ENCODE results near the gene ADAMTS1. TPM values are rescaled to one million over a fixed set of nuclear protein-coding genes. Genes with fewer than 3 reads are reported as not detected.

The ADAMTS1 gene
- polyA plus RNA-seq, 3 donors, result 105 to 110 (median 110) TPM

DNA sequence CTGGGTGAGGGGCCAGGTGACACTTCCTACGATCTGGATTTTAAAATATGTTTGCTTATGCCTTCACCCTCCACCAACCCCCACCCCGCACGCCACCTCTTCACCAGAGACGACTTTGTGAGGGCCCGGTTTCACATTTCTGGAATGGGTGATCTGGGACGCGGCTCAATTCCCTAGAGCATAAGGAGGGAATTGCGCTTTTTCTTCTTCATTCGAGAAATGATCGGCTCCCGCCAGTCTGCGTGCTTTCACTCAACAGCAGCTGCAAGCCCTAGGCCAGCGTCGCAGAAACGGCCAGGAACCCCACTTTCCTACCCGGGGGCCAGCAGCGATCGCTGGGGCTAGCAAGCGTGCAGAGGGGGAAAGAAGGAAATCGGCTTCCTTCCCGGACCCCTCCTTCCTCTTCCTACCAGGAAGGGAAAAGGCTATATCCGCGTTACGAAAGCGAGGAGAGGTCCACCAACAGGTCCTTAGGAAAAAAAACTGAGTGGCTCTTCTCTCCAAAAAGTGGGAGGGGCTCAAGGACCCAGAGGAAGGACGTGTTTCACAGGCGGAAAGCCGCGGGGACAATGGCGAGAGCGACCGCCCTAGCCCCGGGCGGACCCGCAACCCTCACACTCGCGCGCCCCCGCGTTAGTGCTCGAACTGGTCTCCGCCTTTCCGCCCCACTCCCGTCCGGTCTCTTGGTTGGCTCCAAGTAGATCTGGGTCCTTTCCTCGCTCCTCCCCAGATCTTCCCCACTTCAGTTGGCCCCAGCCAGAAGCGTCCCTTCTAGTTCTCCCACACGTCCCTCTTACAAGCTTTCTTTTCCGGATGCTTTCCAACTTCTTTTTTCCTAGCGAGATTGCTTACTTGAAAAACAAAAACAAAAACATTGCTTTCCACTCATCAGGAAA is 1.1 kb upstream of the ADAMTS1 start:
- DNase-seq (ENCODE audit: low read depth in 3 of 3, low spot score in 2 of 3), result peak in 2 of 3 donors; percentile 63 to 74

DNA sequence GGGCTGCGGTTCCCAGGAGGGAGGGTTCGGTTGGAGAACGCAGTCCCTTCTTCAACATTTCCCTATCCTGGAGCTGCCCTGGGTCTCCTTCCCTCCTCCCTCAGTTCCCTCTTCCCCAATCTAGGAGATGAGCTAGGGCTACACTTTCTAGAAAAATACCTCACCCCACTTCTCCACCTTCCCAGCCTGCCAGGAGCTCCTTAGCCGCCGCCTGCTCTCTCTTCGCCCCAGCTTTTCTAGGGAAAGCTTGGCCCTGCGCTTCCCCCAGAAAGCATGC is 488 bp upstream of the ADAMTS1 start:
- no peak for DNase-seq (ENCODE audit: low read depth in 3 of 3, low spot score in 2 of 3)

DNA sequence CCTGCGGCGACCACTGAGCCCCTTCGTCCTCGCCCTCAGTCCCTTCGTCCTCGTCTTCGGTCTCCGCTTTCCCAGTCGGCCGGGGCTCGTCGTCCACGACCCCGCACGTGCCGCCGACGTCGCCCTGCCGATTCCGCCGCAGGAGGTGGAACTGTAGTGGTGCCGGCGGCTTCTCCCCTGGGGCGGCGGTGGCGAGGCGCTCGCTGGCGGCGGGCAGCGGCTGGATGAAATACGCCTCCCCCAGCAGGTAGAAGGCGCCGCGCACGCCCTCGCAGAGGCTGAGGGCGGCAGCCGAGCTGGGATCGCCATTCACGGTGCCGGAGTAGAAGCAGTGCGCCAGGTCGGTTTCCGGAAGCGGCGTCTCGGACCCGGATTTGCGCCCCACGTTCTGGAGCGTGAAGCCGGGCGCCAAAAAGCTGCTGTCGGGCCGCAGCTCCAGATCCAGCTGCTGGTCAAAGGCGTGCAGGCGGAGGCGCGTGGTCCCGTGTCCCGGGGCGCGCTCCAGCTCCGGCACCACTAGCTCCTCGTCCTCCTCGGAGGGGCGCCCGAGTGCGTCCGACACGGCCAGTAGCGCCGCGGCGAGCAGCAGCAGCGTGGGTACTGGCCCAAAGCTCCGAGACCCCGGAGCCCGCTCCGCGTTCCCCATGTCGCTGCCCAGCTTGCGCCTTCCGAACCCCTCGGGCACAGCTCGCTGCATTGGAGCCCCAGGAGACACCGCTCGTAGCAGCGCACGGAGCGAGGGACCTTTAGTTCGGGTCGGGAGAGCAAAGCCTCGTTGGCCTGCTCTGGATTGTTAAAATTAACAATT is 747 bp downstream of the ADAMTS1 start:
- DNase-seq (ENCODE audit: low read depth in 3 of 3, low spot score in 2 of 3), result peak in 1 of 3 donors; percentile 18

DNA sequence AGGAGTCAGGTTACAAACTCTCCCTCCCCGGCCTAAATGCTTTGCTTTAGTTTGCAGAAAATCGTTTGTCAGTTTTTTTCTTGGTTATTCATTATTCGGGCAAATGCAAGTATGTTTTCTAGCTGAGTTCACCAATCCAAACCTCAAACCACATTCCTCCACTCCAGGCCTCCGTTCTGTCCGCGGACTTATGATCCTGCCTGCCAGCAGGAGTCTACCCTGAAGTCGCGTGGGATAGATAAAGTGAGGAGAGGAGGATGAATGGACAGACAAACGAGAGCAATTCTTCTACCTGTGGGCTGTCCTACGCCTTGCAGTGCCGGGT is 1.3 kb downstream of the ADAMTS1 start:
- DNase-seq (ENCODE audit: low read depth in 3 of 3, low spot score in 2 of 3), result peak in 1 of 3 donors; percentile 47

DNA sequence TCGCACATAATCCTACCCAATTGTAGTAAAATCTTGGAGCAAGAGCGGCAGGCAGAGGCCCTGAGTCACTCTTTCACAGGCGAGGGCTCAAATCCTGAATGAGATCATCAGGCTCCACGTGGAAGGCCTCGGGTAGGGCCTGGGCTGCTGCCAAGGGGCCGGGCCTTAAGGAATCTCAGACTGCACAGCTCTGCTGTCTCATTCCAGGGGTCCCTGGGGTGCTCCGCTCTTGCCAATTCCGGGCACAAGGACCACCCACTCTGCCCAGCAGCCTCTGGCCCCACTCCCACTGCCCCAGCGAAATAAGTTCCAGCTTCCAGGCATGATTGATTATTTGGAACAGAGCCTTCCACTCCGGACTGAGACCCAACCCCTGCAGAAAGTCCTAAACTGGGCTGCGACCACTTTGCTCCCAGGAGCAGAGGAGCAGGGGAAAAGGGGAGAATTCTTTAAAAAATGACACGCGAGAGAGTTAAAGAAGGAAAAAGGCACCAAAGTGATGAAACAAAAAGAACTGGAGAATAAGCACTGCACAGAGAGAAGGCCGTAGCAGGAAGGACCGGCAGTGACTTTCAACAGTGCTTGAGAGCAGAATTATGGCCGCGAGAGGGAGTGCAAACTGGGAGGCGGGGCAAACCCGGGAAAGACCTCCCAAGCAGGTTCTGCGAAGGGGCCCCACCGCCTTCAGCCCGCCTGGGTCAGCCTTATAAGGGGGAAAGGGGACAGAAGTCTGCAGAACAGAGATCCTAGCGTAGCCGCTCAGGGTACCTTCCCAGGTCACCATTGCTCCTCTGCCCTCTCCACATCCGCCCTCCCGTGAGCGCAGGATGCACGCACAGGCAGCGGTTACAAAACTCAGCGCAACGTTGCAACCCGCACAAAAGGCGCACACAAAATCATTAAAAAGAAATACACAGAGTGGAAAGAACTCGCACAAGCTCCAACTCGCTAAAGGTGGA is 2.0 kb downstream of the ADAMTS1 start:
- DNase-seq (ENCODE audit: low read depth in 3 of 3, low spot score in 2 of 3), result peak in 2 of 3 donors; percentile 77 to 81

DNA sequence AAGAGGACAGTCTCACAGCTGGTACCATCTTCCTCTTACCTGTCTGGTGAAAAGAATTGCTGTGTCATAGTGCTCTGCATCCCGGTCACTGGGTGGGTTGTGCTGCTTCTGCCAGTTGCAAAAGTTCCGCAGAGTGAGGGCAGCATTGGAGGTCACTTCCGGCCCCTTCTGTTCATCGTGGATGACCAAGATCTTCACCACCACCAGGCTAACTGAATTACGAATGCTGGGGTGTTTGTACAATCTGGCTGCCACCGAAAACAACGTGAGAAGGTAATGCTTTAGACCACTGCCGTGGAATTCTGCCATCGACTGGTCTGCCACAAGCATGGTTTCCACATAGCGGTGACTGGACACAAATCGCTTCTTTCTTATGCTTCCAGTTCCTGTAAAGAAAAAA is 2.9 kb downstream of the ADAMTS1 start:
- DNase-seq (ENCODE audit: low read depth in 3 of 3, low spot score in 2 of 3), result no peak

DNA sequence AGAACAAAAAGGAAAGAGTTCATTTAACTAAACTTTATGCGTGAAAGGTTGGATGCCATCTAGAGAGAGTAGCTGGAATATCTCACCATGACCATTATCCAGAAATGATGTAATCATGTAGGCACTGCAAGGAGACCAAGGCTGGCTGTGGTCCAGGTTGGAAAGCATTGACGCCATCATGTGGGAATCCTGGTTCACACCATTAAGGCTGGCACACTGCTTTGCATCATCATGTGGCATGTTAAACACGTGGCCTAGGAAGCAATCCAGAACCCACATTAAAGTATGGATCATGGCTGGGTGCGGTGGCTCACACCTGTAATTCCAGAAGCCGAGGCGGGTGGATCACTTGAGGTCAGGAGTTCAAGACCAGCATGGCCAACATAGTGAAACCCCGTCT is 4.3 kb downstream of the ADAMTS1 start:
- DNase-seq (ENCODE audit: low read depth in 3 of 3, low spot score in 2 of 3), result no peak

DNA sequence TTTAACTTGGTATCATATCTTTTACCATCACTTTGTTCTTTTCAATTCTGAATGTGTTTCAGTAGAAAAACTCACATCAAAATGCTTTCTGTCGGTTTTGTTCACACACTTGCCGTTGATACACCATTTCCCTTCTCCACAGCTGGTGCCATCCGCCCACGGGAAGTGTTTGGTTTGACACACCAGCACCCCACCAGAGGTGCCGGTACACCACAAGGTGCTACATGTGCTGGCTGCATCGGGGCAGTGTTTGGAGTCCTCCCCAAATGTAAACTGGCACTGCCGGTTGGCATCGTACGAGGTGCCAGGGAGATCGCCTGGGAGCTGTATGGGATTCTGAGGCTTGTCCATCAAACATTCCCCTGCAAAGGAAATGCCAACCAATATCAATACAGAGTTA is 5.0 kb downstream of the ADAMTS1 start:
- DNase-seq (ENCODE audit: low read depth in 3 of 3, low spot score in 2 of 3), result no peak

DNA sequence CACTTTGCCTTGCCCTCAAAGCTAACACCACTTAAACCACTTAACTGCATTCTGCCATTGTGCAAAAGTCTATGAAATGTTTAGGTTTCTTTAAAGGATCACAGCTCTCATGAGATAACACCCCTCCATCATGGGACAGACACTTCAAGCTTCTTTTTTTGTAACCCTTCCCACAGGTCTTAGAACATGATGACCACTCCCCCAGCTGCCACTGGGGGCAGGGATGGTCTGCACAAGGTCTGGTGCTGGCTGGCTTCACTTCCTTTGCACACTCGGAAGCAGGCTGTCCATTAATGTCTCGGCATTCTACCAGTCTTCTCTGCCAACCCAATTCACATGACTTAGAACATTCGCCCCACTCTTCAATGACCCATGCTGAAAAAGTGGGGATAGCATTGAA is 7.7 kb downstream of the ADAMTS1 start:
- DNase-seq (ENCODE audit: low read depth in 3 of 3, low spot score in 2 of 3), result no peak

DNA sequence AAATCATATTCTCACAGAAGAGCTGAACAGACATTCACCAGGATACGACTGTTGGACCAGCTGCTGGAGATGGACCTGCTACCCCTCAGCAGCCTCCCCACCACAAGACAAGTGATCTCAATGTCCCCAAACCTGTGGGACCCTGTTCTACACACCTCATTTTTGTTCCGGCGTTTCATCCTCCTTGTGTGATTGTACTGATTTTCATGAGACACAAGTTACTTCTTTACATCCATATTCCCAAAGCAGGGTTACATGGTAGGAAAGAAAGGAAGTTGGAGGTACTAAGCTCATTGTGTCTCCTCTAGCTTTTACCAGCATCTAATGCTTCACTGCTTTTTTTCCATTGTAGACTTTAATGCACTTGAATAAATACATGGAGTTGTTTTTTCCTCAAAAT is 8.7 kb downstream of the ADAMTS1 start:
- no peak for DNase-seq (ENCODE audit: low read depth in 3 of 3, low spot score in 2 of 3)

DNA sequence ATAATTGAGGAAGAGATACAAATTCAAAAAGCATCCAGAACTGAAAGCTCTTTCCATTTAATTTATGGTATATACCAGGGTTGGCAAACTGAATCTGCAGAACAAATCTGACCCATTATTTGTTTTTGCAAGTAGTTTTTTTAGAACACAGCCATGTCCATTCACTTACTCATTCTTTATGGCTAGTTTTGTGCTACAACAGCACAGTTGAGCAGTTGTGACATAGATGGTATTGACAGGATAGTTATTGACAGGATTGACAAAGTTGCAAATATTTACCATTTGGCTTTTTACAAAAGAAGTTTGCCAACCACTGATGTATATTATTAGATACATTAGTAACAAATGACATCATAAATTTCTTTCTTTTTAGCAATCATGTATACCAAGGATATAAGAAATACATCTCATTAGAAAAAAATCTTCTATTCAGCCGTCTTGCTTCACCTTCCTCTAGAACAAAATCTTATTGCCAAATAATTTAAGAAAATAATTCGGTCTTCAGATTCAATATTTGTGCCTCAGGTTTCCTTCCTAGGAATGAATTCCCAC is 9.4 kb downstream of the ADAMTS1 start:
- no peak for DNase-seq (ENCODE audit: low read depth in 3 of 3, low spot score in 2 of 3)

DNA sequence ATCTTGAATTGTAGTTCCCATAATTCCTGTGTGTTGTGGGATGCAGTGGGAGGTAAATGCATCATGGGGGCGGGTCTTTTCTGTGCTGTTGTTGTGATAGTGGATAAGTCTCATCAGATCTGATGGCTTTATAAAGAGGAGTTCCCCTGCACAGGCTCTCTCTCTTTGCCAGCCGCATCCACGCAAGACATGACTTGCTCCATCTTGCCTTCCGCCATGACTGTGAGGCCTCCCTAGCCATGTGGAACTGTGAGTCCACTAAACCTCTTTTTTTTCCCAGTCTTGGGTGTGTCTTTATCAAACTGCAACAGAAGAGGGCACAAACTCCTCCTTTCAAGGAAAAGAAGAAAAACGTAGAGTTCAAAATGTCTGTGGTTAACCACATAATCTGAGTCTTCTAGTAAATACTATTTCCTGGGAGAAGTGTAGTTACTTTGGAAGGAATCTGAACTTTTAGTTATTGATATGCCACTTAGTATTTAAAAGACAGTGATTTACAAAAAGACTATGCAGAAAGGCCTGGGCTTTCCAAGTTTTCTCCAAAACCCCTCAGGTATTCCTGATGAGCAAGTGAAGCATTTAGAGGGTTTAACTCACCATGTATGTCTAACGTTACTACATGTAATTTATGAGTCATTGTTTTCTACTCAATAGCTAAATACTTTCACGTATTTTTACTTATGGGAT is 10.0 kb downstream of the ADAMTS1 start:
- DNase-seq (ENCODE audit: low read depth in 3 of 3, low spot score in 2 of 3), result no peak

DNA sequence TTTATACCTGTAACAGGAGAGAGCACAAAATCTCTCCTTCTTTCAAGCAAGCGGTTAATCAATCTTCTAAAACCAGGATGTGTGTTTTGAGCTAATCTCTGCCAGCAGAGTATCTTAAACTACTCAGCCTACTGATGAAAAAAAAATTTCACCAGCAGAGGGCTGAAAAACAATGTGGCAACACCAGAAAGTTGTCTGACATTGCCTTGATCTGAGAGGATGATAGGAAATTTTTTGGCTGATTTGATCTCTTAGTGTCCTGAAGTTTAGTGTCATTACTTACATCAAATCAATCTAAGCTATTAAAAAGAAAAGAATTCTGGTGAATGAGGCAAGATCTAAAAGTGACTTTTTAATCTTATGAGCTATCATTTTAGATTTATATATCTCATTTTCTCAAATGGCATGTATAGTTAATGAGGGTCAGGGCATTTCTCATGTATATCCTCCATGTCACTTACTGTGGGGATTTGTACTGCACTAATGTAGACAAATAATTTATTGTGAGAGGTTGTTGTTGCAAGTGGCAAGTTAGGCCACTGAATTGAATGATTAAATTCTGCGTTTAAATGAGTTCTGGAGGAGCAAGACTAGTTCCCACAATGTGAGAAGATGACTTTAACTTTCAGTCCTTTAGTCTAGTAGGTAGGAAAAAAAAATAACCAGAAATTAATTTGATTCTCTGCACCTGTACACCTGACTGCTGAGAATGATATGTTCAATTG is 10.9 kb downstream of the ADAMTS1 start:
- DNase-seq (ENCODE audit: low read depth in 3 of 3, low spot score in 2 of 3), result no peak

DNA sequence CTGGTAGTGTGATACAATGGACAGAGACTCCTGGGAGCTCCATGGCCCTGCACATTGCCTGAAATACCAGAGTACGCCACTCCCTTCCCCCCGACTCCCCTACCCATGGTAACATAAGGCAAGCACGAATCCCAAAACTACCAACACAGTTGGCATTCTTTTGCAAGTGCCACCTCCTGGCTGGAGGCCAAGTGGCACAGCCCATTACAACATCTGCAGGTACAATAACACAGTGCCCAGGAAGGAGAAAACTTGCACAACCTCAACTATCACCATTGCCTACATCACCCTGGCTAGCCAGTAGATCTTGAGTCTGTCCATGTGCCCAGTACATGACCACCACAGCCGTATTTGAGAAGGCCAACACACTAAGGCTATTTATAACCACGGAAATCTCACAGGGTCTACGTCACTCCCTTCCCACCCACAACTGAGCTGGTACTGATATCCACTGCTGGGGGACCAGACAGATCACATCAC is 11.7 kb downstream of the ADAMTS1 start:
- DNase-seq (ENCODE audit: low read depth in 3 of 3, low spot score in 2 of 3), result no peak

DNA sequence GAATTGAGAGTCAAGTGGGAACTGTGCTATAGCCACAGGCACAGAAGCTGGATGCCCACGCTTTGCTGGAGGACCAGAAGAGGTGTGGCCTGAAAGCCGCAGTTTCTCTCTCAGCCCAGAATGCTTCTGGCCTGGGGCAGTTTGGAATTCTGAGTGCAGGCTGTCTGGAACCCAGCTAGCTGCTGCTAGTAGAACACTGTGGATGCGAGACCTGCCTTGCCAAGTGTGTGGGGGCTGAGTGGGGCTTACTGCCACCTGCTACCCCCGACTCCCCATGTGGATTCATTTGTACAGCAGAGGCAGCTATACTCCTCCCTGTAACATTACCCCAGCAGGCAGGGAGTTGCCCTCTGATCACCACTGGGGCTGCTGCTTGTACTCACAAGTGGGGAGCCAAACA is 12.2 kb downstream of the ADAMTS1 start:
- no peak for DNase-seq (ENCODE audit: low read depth in 3 of 3, low spot score in 2 of 3)

DNA sequence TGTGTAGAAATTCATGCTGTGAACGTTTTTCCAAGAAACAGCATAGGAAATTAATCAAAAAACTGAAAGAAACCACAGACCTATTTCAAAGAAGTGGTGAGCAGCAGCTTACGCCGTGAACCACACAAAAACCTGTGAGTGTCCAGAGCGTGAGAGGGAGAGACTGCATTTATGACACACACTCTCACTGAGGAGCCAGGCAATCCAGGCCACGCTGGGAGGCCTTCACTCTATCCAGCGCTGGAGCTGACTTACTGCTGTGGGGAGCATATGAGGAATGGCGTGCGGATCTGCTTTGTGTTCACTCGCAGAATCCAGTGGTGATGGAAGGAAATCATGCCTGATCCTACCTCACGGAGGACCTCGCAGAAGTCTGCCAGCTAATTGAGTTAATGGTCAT is 12.7 kb downstream of the ADAMTS1 start:
- DNase-seq (ENCODE audit: low read depth in 3 of 3, low spot score in 2 of 3), result no peak

DNA sequence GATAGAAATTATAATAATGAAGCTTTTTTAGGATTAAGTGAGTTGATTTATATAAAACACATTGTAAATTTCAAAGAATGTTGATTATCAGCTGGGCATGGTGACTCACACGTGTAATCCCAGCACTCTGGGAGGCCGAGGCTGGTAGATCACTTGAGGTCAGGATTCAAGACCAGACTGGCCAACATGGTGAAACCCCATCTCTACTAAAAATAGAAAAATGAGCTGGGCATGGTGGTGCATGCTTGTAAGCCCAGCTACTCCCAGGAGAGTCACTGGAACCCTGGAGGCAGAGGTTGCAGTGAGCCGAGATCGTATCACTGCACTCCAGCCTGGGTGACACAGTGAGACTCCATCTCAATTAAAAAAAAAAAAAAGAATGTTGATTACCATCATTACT is 18.4 kb downstream of the ADAMTS1 start:
- no peak for DNase-seq (ENCODE audit: low read depth in 3 of 3, low spot score in 2 of 3)

DNA sequence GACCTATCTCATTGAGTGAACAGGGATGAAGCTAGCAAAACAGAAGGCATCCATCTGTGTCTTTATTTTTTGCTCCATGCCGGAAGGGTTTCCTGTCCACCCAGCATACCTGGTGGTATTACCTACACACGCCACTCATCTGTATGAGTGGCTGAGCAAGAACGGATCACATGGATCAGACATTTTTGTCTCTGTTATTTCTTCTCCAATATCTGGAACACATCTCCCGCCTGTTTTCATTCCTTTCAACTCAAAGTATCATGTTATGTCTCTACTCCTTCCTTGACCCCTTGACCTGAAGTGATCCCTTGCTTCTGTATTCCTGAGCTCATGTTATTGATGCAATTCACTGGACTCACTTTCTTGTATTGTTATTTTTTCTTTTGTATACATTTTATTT is 24.7 kb downstream of the ADAMTS1 start:
- DNase-seq (ENCODE audit: low read depth in 3 of 3, low spot score in 2 of 3), result no peak

DNA sequence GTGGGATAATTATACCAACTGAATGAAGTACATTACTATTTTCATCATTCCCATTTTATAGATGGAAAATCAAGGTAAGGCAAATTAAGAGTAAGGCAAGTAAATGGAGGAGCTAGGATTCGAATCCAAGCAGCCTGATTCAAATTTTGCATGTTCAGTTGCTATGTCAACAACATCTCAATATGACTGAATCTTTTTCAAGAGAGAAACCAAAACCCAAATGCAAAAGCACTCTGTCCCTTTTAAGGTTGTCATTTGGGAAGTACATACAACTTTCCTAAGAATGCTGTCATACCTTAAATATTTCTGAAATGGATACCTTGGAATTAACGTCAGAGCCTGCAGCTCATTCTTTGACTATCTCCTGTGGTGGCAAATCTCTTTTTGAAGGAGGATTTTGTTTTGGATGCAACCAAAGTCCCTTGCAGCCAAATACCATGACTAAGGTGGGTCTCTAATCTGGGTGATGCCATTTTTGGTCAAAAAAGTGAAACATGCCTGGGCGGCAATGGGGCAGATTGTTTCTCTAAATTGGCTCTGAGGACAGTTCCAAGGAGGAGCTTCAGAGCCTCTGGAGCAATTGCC is 25.4 kb downstream of the ADAMTS1 start:
- no peak for DNase-seq (ENCODE audit: low read depth in 3 of 3, low spot score in 2 of 3)

Data from right renal cortex interstitium (tissue), 3 donors.